ENCODE measurements around the gene ANKRD11.
"Not testable (repeated sequence)": the region's sequence is repeated elsewhere in the genome, so short reads cannot be mapped to it uniquely, and the experiment has no call there.

ANKRD11 gene

GRCh38 chr16:89273741-89274472, 216.5 kb downstream of the ANKRD11 start:
- no peak for DNase-seq (ENCODE audit: low read depth in 2 of 3, low spot score in 2 of 3)

- DNase-seq (ENCODE audit: low read depth in 2 of 3, low spot score in 2 of 3): no peak
These were observed 217.7 kb downstream of the ANKRD11 start for GRCh38 chr16:89272631-89273030.

- no peak for DNase-seq (ENCODE audit: low read depth in 2 of 3, low spot score in 2 of 3)
These were observed 219.6 kb downstream of the ANKRD11 start for GRCh38 chr16:89270666-89271345.

- DNase-seq (ENCODE audit: low read depth in 2 of 3, low spot score in 2 of 3): no peak
These were observed 220.3 kb downstream of the ANKRD11 start for GRCh38 chr16:89269805-89270665.

GRCh38 chr16:89268987-89269735, 221.2 kb downstream of the ANKRD11 start:
- DNase-seq (ENCODE audit: low read depth in 2 of 3, low spot score in 2 of 3): no peak

- no peak for DNase-seq (ENCODE audit: low read depth in 2 of 3, low spot score in 2 of 3)
These were observed 221.8 kb downstream of the ANKRD11 start for GRCh38 chr16:89268585-89268984.

- not testable (repeated sequence) for DNase-seq (ENCODE audit: low read depth in 2 of 3, low spot score in 2 of 3)
These were observed 222.6 kb downstream of the ANKRD11 start for GRCh38 chr16:89267746-89268145.

- DNase-seq (ENCODE audit: low read depth in 2 of 3, low spot score in 2 of 3): no peak
These were observed 223.7 kb downstream of the ANKRD11 start for GRCh38 chr16:89266521-89267134.

GRCh38 chr16:89265647-89266046, 224.7 kb downstream of the ANKRD11 start:
- no peak for DNase-seq (ENCODE audit: low read depth in 2 of 3, low spot score in 2 of 3)

- DNase-seq (ENCODE audit: low read depth in 2 of 3, low spot score in 2 of 3): no peak
These were observed 225.4 kb downstream of the ANKRD11 start for GRCh38 chr16:89264800-89265550.

GRCh38 chr16:89261691-89262563, 228.4 kb downstream of the ANKRD11 start:
- no peak for DNase-seq (ENCODE audit: low read depth in 2 of 3, low spot score in 2 of 3)

GRCh38 chr16:89259901-89260300, 230.5 kb downstream of the ANKRD11 start:
- not testable (repeated sequence) for DNase-seq (ENCODE audit: low read depth in 2 of 3, low spot score in 2 of 3)

GRCh38 chr16:89257757-89258465, 232.4 kb downstream of the ANKRD11 start:
- no peak for DNase-seq (ENCODE audit: low read depth in 2 of 3, low spot score in 2 of 3)

GRCh38 chr16:89257281-89257731, 233.1 kb downstream of the ANKRD11 start:
- DNase-seq (ENCODE audit: low read depth in 2 of 3, low spot score in 2 of 3): no peak

GRCh38 chr16:89256651-89257254, 233.6 kb downstream of the ANKRD11 start:
- DNase-seq (ENCODE audit: low read depth in 2 of 3, low spot score in 2 of 3): peak in 2 of 3 experiments; percentile 55 to 59

GRCh38 chr16:89253548-89254287, 236.6 kb downstream of the ANKRD11 start:
- DNase-seq (ENCODE audit: low read depth in 2 of 3, low spot score in 2 of 3): no peak
